CD14-positive monocyte (primary cell): Measurements from ENCODE around the gene PSMB8. TPM values are rescaled to one million over a fixed set of nuclear protein-coding genes. Genes with fewer than 3 reads are reported as not detected.

Source experiments
- DNase-seq, 3 donors: peaks; one replicate each; pipeline ENCODE4 v3.0.0-alpha.2; 2011 to 2022
- H2AFZ ChIP-seq: 2 replicates; pipeline ENCODE4 v1.6.0; 2012; ENCODE audit warnings: mild to moderate bottlenecking, low read depth, low read length, inconsistent platforms; ENCODE audit not compliant: insufficient read depth, poor library complexity, severe bottlenecking
- H3K27ac ChIP-seq, 2 donors: 1 replicate in 1 of 2; 2 replicates in 1 of 2; pipeline ENCODE4 v1.5.1; 2012 to 2013; ENCODE audit warnings: low read length in 2 of 2, control low read depth in 1 of 2, inconsistent platforms in 1 of 2, low read depth in 1 of 2, mild to moderate bottlenecking in 1 of 2
- H3K27me3 ChIP-seq, 2 donors: one replicate each; pipeline versions ENCODE4 v1.6.0 to v1.6.1; 2011 to 2013; ENCODE audit warnings: low read length in 2 of 2; ENCODE audit not compliant: control insufficient read depth in 2 of 2, insufficient read depth in 2 of 2
- H3K36me3 ChIP-seq, 2 donors: replicated peaks in 1 of 2; 1 replicate in 1 of 2; 2 replicates in 1 of 2; pipeline versions ENCODE4 v1.5.1 to v1.6.1; 2012 to 2013; ENCODE audit warnings: low read length in 2 of 2, control low read depth in 1 of 2, inconsistent platforms in 1 of 2, mild to moderate bottlenecking in 1 of 2; ENCODE audit not compliant: insufficient read depth in 2 of 2, control insufficient read depth in 1 of 2
- H3K4me1 ChIP-seq, 2 donors: 1 replicate in 1 of 2; 2 replicates in 1 of 2; pipeline versions ENCODE4 v1.5.1 to v1.6.1; 2012 to 2013; ENCODE audit warnings: low read length in 2 of 2, control low read depth in 1 of 2, inconsistent platforms in 1 of 2, mild to moderate bottlenecking in 1 of 2, moderate library complexity in 1 of 2; ENCODE audit not compliant: insufficient read depth in 2 of 2, control insufficient read depth in 1 of 2
- H3K4me2 ChIP-seq: replicated peaks from 2 replicates; pipeline ENCODE3; 2012; ENCODE audit warnings: low read length, moderate library complexity, mild to moderate bottlenecking; ENCODE audit not compliant: poor library complexity, severe bottlenecking; ENCODE audit errors: extremely low read depth
- H3K4me3 ChIP-seq, 3 experiments: fragments of 200-600 bp in 1 of 3; sonication (generic) in 1 of 3; replicated peaks in 1 of 3; 1 replicate in 2 of 3; 2 replicates in 1 of 3; pipeline ENCODE4 v1.5.1; 2011 to 2013; ENCODE audit warnings: low read length in 3 of 3, mild to moderate bottlenecking in 3 of 3, control low read depth in 2 of 3, low read depth in 2 of 3, inconsistent platforms in 1 of 3, moderate library complexity in 1 of 3
- H3K79me2 ChIP-seq: 2 replicates; pipeline ENCODE4 v1.6.0; 2012; ENCODE audit warnings: mild to moderate bottlenecking, control low read depth, inconsistent platforms, low read length, moderate library complexity; ENCODE audit not compliant: insufficient read depth
- H3K9ac ChIP-seq: 2 replicates; pipeline ENCODE4 v1.6.0; 2017; ENCODE audit warnings: low read length, mild to moderate bottlenecking; ENCODE audit not compliant: insufficient read depth, poor library complexity, severe bottlenecking
- H3K9me3 ChIP-seq, 2 donors: replicated peaks in 1 of 2; 1 replicate in 1 of 2; 2 replicates in 1 of 2; pipeline versions ENCODE4 v1.5.1 to v1.6.1; 2012 to 2013; ENCODE audit warnings: low read length in 2 of 2, control low read depth in 1 of 2; ENCODE audit not compliant: control insufficient read depth in 1 of 2, insufficient read depth in 1 of 2
- H4K20me1 ChIP-seq: 2 replicates; pipeline ENCODE4 v1.6.0; 2012; ENCODE audit warnings: mild to moderate bottlenecking, low read length, control low read depth, moderate library complexity; ENCODE audit not compliant: insufficient read depth
- H3K27ac Mint-ChIP-seq, 7 donors: one replicate each; pipeline ENCODE4 v1.8.0; 2020; ENCODE audit warnings: mild to moderate bottlenecking in 7 of 7, mixed read lengths in 7 of 7, moderate library complexity in 6 of 7, inconsistent platforms in 2 of 7
- H3K27me3 Mint-ChIP-seq, 3 donors: one replicate each; pipeline ENCODE4 v1.8.0; 2021 to 2022; ENCODE audit warnings: low read depth in 3 of 3, mild to moderate bottlenecking in 3 of 3, mixed read lengths in 3 of 3, moderate library complexity in 3 of 3, inconsistent platforms in 1 of 3
- H3K36me3 Mint-ChIP-seq, 2 donors: one replicate each; pipeline ENCODE4 v1.8.0; 2020; ENCODE audit warnings: mixed read lengths in 2 of 2, inconsistent platforms in 1 of 2, mild to moderate bottlenecking in 1 of 2
- H3K4me1 Mint-ChIP-seq: one replicate; pipeline ENCODE4 v1.8.0; 2020; ENCODE audit warnings: mild to moderate bottlenecking, mixed read lengths
- H3K4me3 Mint-ChIP-seq, 2 donors: one replicate each; pipeline ENCODE4 v1.8.0; 2020; ENCODE audit warnings: mild to moderate bottlenecking in 2 of 2, mixed read lengths in 2 of 2, moderate library complexity in 1 of 2
- H3K9me3 Mint-ChIP-seq, 7 donors: one replicate each; pipeline ENCODE4 v1.8.0; 2020 to 2022; ENCODE audit warnings: mixed read lengths in 7 of 7, mild to moderate bottlenecking in 6 of 7, moderate library complexity in 6 of 7, inconsistent platforms in 2 of 7
- CTCF ChIP-seq: fragments of 200-600 bp; IDR thresholded peaks from one replicate; pipeline ENCODE4 v1.8.0; 2022; ENCODE audit warnings: antibody characterized with exemption, mild to moderate bottlenecking
- WGBS: methylation state at CpG from one replicate; pipeline ENCODE4 v1.1.5; 2013; ENCODE audit warnings: missing lambda C conversion rate; ENCODE audit not compliant: insufficient coverage; 5-methylcytosine and 5-hydroxymethylcytosine counted together
- intact Hi-C, 2 donors: fragments of 100-400 bp; cut with micrococcal nuclease; formaldehyde crosslinking; loops; one replicate each; pipeline versions ENCODE4 v1.15.0 to v1.15.1; 2023
- polyA plus RNA-seq, 3 donors: library from polyadenylated mRNA; depleted of rRNA in 1 of 3; unstranded in 2 of 3; stranded (reverse) in 1 of 3; fragments of 300-500 nt in 2 of 3; fragments of >200 nt in 1 of 3; fragmentation: Illumina TruSeq in 2 of 3; gene quantifications; 1 replicate in 2 of 3; 2 replicates in 1 of 3; pipeline ENCODE4 v1.2.3, GENCODE V29; 2012 to 2021

The PSMB8 gene
- polyA plus RNA-seq, 3 donors = 164 to 534 (median 487) TPM

GRCh38 chr6:32858194-32858593 lies 14.3 kb upstream of the PSMB8 start:
- DNase-seq = no peak
- Histone ChIP-seq H3K79me2 (peaks cover 38% of the 10 kb centered on the region), H3K4me2 (no peak overlapping the region), H3K27ac (peak overlapping the region; percentile 4 to 37), H3K9me3 (no peaks in the 10 kb centered on the region), H3K4me1 (peaks cover 27 to 31% of the 10 kb centered on the region in 2 donors), H3K36me3 (peaks cover 47 to 67% of the 10 kb centered on the region in 2 donors), H2AFZ (no peak overlapping the region), H3K9ac (no peak overlapping the region), H3K27me3 (no peaks in the 10 kb centered on the region), H3K4me3 (no peak overlapping the region), H4K20me1 (peaks cover 22% of the 10 kb centered on the region)
- intact Hi-C loops = no loop called here
- peak overlapping the region in 6 of 7 donors; percentile 69 to 89 (median 82) for H3K27ac Mint-ChIP-seq
- peaks cover 38% of the 10 kb centered on the region for H3K4me1 Mint-ChIP-seq
- H3K27me3 Mint-ChIP-seq = peaks cover 0 to 2% (median 1%) of the 10 kb centered on the region in 3 donors
- peaks cover 55 to 64% of the 10 kb centered on the region in 2 donors for H3K36me3 Mint-ChIP-seq
- no peak for TF ChIP-seq CTCF
- no peak overlapping the region for H3K4me3 Mint-ChIP-seq
- WGBS = 80% methylated on average over 5 of the region's 5 CpGs
- peaks cover 0 to 6% (median 0%) of the 10 kb centered on the region in 7 donors for H3K9me3 Mint-ChIP-seq

- peaks cover 0 to 6% (median 0%) of the 10 kb centered on the region in 7 donors for H3K9me3 Mint-ChIP-seq
- Histone ChIP-seq H2AFZ (no peak overlapping the region), H3K27ac (peak overlapping the region in 1 of 2 donors; percentile 37), H4K20me1 (peaks cover 30% of the 10 kb centered on the region), H3K36me3 (peaks cover 47 to 67% of the 10 kb centered on the region in 2 donors), H3K4me1 (peaks cover 30 to 38% of the 10 kb centered on the region in 2 donors), H3K4me3 (no peak overlapping the region), H3K27me3 (no peaks in the 10 kb centered on the region), H3K4me2 (no peak overlapping the region), H3K9ac (no peak overlapping the region), H3K79me2 (peaks cover 47% of the 10 kb centered on the region), H3K9me3 (no peaks in the 10 kb centered on the region)
- no peak for DNase-seq
- H3K4me1 Mint-ChIP-seq = peaks cover 40% of the 10 kb centered on the region
- peaks cover 0 to 2% (median 1%) of the 10 kb centered on the region in 3 donors for H3K27me3 Mint-ChIP-seq
- peak overlapping the region in 3 of 7 donors; percentile 51 to 71 (median 62) for H3K27ac Mint-ChIP-seq
- intact Hi-C loops = no loop called here
- H3K4me3 Mint-ChIP-seq = no peak overlapping the region
- 100% methylated on average over 3 of the region's 14 CpGs for WGBS
- peaks cover 55 to 64% of the 10 kb centered on the region in 2 donors for H3K36me3 Mint-ChIP-seq
- no peak for TF ChIP-seq CTCF
Observed at GRCh38 chr6:32857156-32857891, 13.5 kb upstream of the PSMB8 start.
